HG02885 (cell line): Measurements from ENCODE around the gene IQCN.

Experiments used
- ATAC-seq: cut with Tn5 transposase; IDR thresholded peaks from one replicate; pipeline ENCODE4 v1.9.1; 2021; ENCODE audit warnings: mild to moderate bottlenecking; ENCODE audit not compliant: unreplicated experiment, poor library complexity

Gene IQCN

GRCh38 chr19:18287836-18288772 is 13.9 kb upstream of the IQCN start:
- no peak for ATAC-seq

- ATAC-seq = no peak
Measured at GRCh38 chr19:18286973-18287635, 12.9 kb upstream of the IQCN start.

GRCh38 chr19:18284712-18285360 is 10.6 kb upstream of the IQCN start:
- no peak for ATAC-seq

- ATAC-seq = no peak
Measured at GRCh38 chr19:18283338-18283737, 9.1 kb upstream of the IQCN start.

GRCh38 chr19:18282788-18283141 is 8.5 kb upstream of the IQCN start:
- ATAC-seq = no peak

- no peak for ATAC-seq
Measured at GRCh38 chr19:18282021-18282787, 8.0 kb upstream of the IQCN start.

GRCh38 chr19:18281082-18282020 is 7.1 kb upstream of the IQCN start, which contains the start of gene JUND:
Gene JUND (minus strand): TSS chr19:18281622. CDS start chr19:18281484, 138 bp downstream.
- ATAC-seq = peak; percentile 69

GRCh38 chr19:18280247-18281081 is 6.2 kb upstream of the IQCN start:
- ATAC-seq = no peak

GRCh38 chr19:18279516-18280246 is 5.4 kb upstream of the IQCN start:
- ATAC-seq = peak; percentile 23

GRCh38 chr19:18279266-18279515 is 4.9 kb upstream of the IQCN start:
- ATAC-seq = no peak

GRCh38 chr19:18278521-18279265 is 4.4 kb upstream of the IQCN start:
- no peak for ATAC-seq

GRCh38 chr19:18274781-18275356 is 617 bp upstream of the IQCN start:
- ATAC-seq = no peak

- no peak for ATAC-seq
Measured at GRCh38 chr19:18273561-18274218, 562 bp downstream of the IQCN start.

GRCh38 chr19:18271433-18271841 is 2.8 kb downstream of the IQCN start:
- no peak for ATAC-seq

GRCh38 chr19:18270326-18270725 is 3.9 kb downstream of the IQCN start:
- ATAC-seq = no peak

- ATAC-seq = no peak
Measured at GRCh38 chr19:18269070-18269723, 5.1 kb downstream of the IQCN start.
